ENCODE results near the gene MRPL46. TPM values are rescaled to one million over a fixed set of nuclear protein-coding genes. Genes with fewer than 3 reads are reported as not detected.

MRPL46 gene
- total RNA-seq, 1 donor from 2014 or later: 12.7 TPM

DNA sequence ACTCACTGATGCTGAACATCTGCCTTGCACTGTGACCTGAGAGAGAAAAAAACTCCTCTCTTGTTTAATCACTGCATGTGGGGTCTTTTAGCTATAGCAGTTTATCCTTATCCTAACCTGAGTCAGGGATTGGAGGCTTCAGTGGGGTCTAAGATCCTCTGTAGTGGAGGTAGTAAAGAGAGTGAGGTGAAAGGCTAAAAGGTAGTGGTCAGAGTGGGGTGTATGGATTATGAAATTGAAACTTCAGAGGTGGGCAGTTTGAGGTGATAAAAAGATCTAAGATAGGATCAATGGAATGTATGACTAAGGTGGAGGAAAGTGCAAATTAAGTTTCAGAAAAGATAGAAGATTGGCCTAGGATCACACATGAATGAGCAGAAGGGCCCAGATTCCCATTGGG, 42.8 kb upstream of the MRPL46 start:
- TF ChIP-seq, protein P1, sequence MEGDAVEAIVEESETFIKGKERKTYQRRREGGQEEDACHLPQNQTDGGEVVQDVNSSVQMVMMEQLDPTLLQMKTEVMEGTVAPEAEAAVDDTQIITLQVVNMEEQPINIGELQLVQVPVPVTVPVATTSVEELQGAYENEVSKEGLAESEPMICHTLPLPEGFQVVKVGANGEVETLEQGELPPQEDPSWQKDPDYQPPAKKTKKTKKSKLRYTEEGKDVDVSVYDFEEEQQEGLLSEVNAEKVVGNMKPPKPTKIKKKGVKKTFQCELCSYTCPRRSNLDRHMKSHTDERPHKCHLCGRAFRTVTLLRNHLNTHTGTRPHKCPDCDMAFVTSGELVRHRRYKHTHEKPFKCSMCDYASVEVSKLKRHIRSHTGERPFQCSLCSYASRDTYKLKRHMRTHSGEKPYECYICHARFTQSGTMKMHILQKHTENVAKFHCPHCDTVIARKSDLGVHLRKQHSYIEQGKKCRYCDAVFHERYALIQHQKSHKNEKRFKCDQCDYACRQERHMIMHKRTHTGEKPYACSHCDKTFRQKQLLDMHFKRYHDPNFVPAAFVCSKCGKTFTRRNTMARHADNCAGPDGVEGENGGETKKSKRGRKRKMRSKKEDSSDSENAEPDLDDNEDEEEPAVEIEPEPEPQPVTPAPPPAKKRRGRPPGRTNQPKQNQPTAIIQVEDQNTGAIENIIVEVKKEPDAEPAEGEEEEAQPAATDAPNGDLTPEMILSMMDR (IDR thresholded peaks at IDR 0.05): no peak
- DNase-seq (ENCODE audit: low spot score): no peak
- Mint-ChIP-seq H3K36me3 (ENCODE audit: low read depth) (peaks cover 21% of the 10 kb centered on the region), H3K4me3 (ENCODE audit: unreplicated experiment) (no peak overlapping the region), H3K4me1 (ENCODE audit: low read depth) (no peaks in the 10 kb centered on the region), H3K9me3 (ENCODE audit: low read depth) (no peaks in the 10 kb centered on the region), H3K27ac (ENCODE audit: unreplicated experiment) (no peak overlapping the region), H3K27me3 (ENCODE audit: low read depth) (no peaks in the 10 kb centered on the region)

DNA sequence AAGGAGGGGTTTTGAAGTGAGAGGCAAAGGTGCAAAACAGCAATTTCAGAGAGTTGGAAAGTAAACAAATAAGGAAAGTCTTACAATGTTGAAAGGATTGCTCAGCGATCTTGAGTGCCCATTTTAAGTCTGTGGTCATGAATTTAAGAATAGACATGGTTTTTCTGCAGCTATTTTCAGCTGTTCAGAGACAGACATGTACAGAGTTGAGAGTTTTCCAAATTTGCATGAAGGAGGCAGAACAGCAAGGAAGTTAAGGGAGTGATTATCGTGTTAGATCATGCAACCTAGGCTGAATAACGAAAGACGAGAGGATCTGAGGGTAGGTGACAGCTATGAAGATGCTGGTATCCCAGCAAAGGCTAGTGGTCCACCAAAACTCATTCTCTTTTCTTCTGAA, 42.1 kb upstream of the MRPL46 start:
- Mint-ChIP-seq H3K4me1 (ENCODE audit: low read depth) (no peaks in the 10 kb centered on the region), H3K4me3 (ENCODE audit: unreplicated experiment) (no peak overlapping the region), H3K36me3 (ENCODE audit: low read depth) (peaks cover 21% of the 10 kb centered on the region), H3K9me3 (ENCODE audit: low read depth) (no peaks in the 10 kb centered on the region), H3K27ac (ENCODE audit: unreplicated experiment) (no peak overlapping the region), H3K27me3 (ENCODE audit: low read depth) (no peaks in the 10 kb centered on the region)
- DNase-seq (ENCODE audit: low spot score): no peak
- TF ChIP-seq, protein P1 (IDR thresholded peaks at IDR 0.05): no peak

DNA sequence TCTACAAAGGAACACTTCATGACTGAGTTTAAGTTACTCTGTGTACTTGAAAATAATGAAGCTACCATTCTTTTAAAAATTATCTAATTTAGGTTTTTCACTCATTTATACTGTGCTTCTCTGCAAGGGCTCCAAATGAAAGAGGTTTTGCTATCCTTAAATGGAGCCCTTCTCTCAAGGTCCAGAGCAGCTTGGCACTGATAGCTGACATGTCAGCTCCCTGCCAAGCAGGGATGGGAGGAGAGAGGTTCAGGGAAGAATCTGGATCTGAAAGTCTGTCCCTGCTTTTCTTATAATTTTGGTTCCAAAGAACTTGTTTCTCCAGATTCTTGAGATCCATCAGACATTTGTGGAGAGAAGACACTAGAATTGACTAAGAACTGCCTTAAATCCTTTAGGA, 39.4 kb upstream of the MRPL46 start:
- no peak overlapping the region for H3K4me3 Mint-ChIP-seq (ENCODE audit: unreplicated experiment)
- TF ChIP-seq, protein P1 (IDR thresholded peaks at IDR 0.05): no peak
- no peaks in the 10 kb centered on the region for H3K9me3 Mint-ChIP-seq (ENCODE audit: low read depth)
- no peaks in the 10 kb centered on the region for H3K27me3 Mint-ChIP-seq (ENCODE audit: low read depth)
- H3K4me1 Mint-ChIP-seq (ENCODE audit: low read depth): no peaks in the 10 kb centered on the region
- H3K27ac Mint-ChIP-seq (ENCODE audit: unreplicated experiment): no peak overlapping the region
- peaks cover 25% of the 10 kb centered on the region for H3K36me3 Mint-ChIP-seq (ENCODE audit: low read depth)
- DNase-seq (ENCODE audit: low spot score): no peak

DNA sequence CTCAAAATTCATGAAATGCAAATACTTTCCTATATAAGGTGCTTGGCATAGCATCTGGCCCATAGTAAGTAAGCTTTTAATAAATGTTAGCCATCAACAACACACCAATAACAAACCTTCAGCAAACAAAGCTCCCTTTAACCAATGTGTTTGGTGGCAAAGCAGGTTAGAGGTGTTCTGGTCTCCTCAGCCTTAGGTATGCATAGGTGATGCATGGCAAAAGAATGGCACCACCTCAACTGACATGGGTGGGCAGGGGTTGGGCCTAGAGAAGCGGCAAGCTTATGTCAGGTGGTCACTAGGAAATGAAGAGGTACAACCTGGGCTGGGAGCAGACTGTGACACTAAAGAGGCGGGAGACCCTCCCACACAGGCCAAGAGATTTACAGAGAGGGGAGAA, 38.5 kb upstream of the MRPL46 start:
- no peak for DNase-seq (ENCODE audit: low spot score)
- H3K9me3 Mint-ChIP-seq (ENCODE audit: low read depth): no peaks in the 10 kb centered on the region
- TF ChIP-seq, protein P1 (IDR thresholded peaks at IDR 0.05): no peak
- H3K4me3 Mint-ChIP-seq (ENCODE audit: unreplicated experiment): no peak overlapping the region
- H3K27ac Mint-ChIP-seq (ENCODE audit: unreplicated experiment): no peak overlapping the region
- no peaks in the 10 kb centered on the region for H3K4me1 Mint-ChIP-seq (ENCODE audit: low read depth)
- H3K27me3 Mint-ChIP-seq (ENCODE audit: low read depth): no peaks in the 10 kb centered on the region
- peaks cover 17% of the 10 kb centered on the region for H3K36me3 Mint-ChIP-seq (ENCODE audit: low read depth)

DNA sequence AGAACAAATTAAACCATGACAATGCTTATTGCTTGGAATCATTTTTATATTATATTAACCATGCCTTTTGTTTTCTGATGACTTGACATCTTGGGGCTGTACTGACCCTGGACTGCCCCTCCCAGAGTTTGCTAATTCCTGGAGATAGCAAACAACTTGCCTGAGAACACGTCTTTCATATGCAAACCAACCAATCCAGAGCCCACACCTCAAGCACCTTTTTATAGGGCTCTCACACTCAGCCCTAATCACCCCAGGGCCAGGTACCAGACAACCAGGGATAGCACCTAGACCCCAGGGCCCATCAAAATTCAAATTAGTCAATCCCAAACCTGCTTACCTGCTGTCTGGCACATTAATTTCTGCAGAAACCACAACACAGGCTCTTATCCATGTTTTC, 37.3 kb upstream of the MRPL46 start:
- TF ChIP-seq, protein P1 (IDR thresholded peaks at IDR 0.05): no peak
- no peaks in the 10 kb centered on the region for H3K27me3 Mint-ChIP-seq (ENCODE audit: low read depth)

More for the DNA sequence above, 37.3 kb upstream of the MRPL46 start:
- no peak overlapping the region for H3K4me3 Mint-ChIP-seq (ENCODE audit: unreplicated experiment)
- H3K4me1 Mint-ChIP-seq (ENCODE audit: low read depth): no peaks in the 10 kb centered on the region
- no peaks in the 10 kb centered on the region for H3K9me3 Mint-ChIP-seq (ENCODE audit: low read depth)
- DNase-seq (ENCODE audit: low spot score): no peak
- H3K27ac Mint-ChIP-seq (ENCODE audit: unreplicated experiment): no peak overlapping the region
- peaks cover 13% of the 10 kb centered on the region for H3K36me3 Mint-ChIP-seq (ENCODE audit: low read depth)

All from chondrocyte (in vitro differentiated cells).